HepG2 (cell line): Measurements from ENCODE around the gene PCSK5.

ENCODE experiments used
- ARID4A ChIP-seq: sonication (generic); formaldehyde crosslinking; IDR thresholded peaks from 2 replicates; pipeline ENCODE4 v1.5.0; 2020; ENCODE audit warnings: mild to moderate bottlenecking, missing genetic modification reagents, borderline replicate concordance
- ATF6 ChIP-seq: sonication (generic); formaldehyde crosslinking; conservative IDR thresholded peaks from 2 replicates; pipeline ENCODE4 v1.4.0; 2020; ENCODE audit warnings: missing genetic modification reagents
- EP300 ChIP-seq, 3 experiments: sonication (generic) in 1 of 3; formaldehyde crosslinking in 1 of 3; IDR thresholded peaks; 2 replicates each; pipeline versions ENCODE4 v1.5.1 to v1.6.1; 2011 to 2020; ENCODE audit warnings: low read depth in 2 of 3, low read length in 2 of 3, borderline replicate concordance in 1 of 3, improper control_type of control experiment in 1 of 3, mild to moderate bottlenecking in 1 of 3, missing genetic modification reagents in 1 of 3, moderate library complexity in 1 of 3
- JUND ChIP-seq: sonication (generic); formaldehyde crosslinking; IDR thresholded peaks from 2 replicates; pipeline ENCODE4 v1.8.0; 2022; ENCODE audit warnings: mild to moderate bottlenecking, missing genetic modification reagents
- MYC ChIP-seq: sonication (generic); formaldehyde crosslinking; IDR thresholded peaks from 2 replicates; pipeline ENCODE4 v1.9.0; 2021; ENCODE audit warnings: missing genetic modification reagents, borderline replicate concordance
- NR3C1 ChIP-seq: sonication (generic); formaldehyde crosslinking; IDR thresholded peaks from 2 replicates; pipeline ENCODE4 v1.4.0; 2020; ENCODE audit warnings: missing genetic modification reagents
- PRDM4 ChIP-seq: sonication (generic); formaldehyde crosslinking; IDR thresholded peaks from 2 replicates; pipeline ENCODE4 v1.9.0; 2021; ENCODE audit warnings: missing genetic modification reagents, borderline replicate concordance
- YY1 ChIP-seq: IDR thresholded peaks from 2 replicates; pipeline ENCODE4 v1.6.1; 2011; ENCODE audit warnings: low read length, low read depth, moderate library complexity, mild to moderate bottlenecking; ENCODE audit not compliant: insufficient read depth, insufficient replicate concordance
- ZBTB38 ChIP-seq: sonication (generic); formaldehyde crosslinking; IDR thresholded peaks from 2 replicates; pipeline ENCODE4 v1.5.1; 2020; ENCODE audit warnings: mild to moderate bottlenecking, missing genetic modification reagents
- ZNF569 ChIP-seq: sonication (generic); formaldehyde crosslinking; IDR thresholded peaks from 2 replicates; pipeline ENCODE4 v1.5.0; 2020; ENCODE audit warnings: mild to moderate bottlenecking, missing genetic modification reagents, moderate library complexity, borderline replicate concordance
- ZNF609 ChIP-seq: sonication (generic); formaldehyde crosslinking; IDR thresholded peaks from 2 replicates; pipeline ENCODE4 v1.4.0; 2020; ENCODE audit warnings: mild to moderate bottlenecking, missing genetic modification reagents, borderline replicate concordance
- TF ChIP-seq, protein P1 (sequence below): sonication (generic); formaldehyde crosslinking; IDR thresholded peaks from 2 replicates; pipeline ENCODE4 v1.8.1; 2022; ENCODE audit warnings: low read depth, mild to moderate bottlenecking, missing genetic modification reagents
- TF ChIP-seq, protein P2 (sequence below): IDR thresholded peaks from 2 replicates; pipeline ENCODE4 v1.6.1; 2016; ENCODE audit warnings: mild to moderate bottlenecking, missing biosample characterization, missing genetic modification reagents

GRCh38 chr9:76198336-76198735 lies 307.9 kb downstream of the PCSK5 start:
- no peak for TF ChIP-seq YY1
- TF ChIP-seq PRDM4 (CRISPR knock-in tag) = no peak
- TF ChIP-seq, protein P1, sequence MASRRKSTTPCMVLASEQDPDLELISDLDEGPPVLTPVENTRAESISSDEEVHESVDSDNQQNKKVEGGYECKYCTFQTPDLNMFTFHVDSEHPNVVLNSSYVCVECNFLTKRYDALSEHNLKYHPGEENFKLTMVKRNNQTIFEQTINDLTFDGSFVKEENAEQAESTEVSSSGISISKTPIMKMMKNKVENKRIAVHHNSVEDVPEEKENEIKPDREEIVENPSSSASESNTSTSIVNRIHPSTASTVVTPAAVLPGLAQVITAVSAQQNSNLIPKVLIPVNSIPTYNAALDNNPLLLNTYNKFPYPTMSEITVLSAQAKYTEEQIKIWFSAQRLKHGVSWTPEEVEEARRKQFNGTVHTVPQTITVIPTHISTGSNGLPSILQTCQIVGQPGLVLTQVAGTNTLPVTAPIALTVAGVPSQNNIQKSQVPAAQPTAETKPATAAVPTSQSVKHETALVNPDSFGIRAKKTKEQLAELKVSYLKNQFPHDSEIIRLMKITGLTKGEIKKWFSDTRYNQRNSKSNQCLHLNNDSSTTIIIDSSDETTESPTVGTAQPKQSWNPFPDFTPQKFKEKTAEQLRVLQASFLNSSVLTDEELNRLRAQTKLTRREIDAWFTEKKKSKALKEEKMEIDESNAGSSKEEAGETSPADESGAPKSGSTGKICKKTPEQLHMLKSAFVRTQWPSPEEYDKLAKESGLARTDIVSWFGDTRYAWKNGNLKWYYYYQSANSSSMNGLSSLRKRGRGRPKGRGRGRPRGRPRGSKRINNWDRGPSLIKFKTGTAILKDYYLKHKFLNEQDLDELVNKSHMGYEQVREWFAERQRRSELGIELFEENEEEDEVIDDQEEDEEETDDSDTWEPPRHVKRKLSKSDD (CRISPR knock-in tag) = no peak
- no peak for TF ChIP-seq JUND (CRISPR knock-in tag)
- no peak for TF ChIP-seq EP300 (IDR thresholded peaks at IDR 0.05; ENCODE audit: low read depth in 2 of 2, low read length in 2 of 2)
- TF ChIP-seq EP300 (CRISPR knock-in tag; IDR thresholded peaks at IDR 0.05; ENCODE audit: borderline replicate concordance) = no peak
- TF ChIP-seq NR3C1 (CRISPR knock-in tag) = no peak
- TF ChIP-seq ATF6 (CRISPR knock-in tag) = no peak
- no peak for TF ChIP-seq MYC (CRISPR knock-in tag)
- TF ChIP-seq ZNF609 (CRISPR knock-in tag) = no peak
- no peak for TF ChIP-seq ZNF569 (CRISPR knock-in tag)
- TF ChIP-seq, protein P2, sequence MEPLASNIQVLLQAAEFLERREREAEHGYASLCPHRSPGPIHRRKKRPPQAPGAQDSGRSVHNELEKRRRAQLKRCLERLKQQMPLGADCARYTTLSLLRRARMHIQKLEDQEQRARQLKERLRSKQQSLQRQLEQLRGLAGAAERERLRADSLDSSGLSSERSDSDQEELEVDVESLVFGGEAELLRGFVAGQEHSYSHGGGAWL (CRISPR knock-in tag) = no peak
- TF ChIP-seq ARID4A = no peak
- TF ChIP-seq ZBTB38 (CRISPR knock-in tag) = no peak
